Measurements from ENCODE around the gene KDM1B. TPM values are rescaled to one million over a fixed set of nuclear protein-coding genes. Genes with fewer than 3 reads are reported as not detected.
"Not testable (repeated sequence)": the region's sequence is repeated elsewhere in the genome, so short reads cannot be mapped to it uniquely, and the experiment has no call there.

KDM1B gene
- polyA plus RNA-seq, 1 donor, result 33.8 TPM

DNA sequence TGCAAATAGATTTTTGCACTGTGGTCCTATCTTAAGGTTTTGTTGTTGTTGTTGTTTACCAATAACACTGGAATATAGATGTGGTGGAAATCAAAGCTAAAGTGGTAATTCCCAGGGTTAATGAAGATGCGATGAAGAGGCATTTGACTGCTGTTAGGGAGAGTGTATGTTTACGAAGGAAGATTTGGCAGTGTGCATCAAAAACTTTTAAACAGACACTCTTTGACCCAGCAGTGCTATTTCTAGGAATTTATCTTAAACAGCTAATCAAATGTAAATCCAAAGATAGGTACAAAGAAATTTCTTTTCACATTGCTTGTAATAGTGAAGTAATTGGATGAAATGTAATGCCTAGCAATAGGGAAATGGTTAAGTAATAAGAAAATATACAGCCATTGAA is 34.0 kb downstream of the KDM1B start:
- DNase-seq, result no peak

DNA sequence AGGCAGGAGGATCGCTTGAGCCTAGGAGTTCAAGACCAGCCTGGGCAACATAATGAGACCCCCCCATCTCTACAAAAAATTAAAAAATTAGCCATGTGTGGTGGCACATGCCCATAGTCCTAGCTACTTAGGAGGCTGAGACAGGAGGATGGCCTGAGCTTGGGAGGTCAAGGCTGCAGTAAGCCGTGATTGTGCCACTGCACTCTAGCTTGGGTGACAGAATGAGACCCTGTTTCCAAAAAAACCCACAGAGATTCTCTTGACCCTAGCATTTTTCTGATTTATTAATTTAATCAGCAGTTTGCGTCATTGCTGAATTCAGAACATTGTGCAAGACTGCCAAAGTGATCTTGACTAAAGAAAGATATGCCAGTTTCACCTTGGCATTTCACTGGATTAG is 36.8 kb downstream of the KDM1B start:
- DNase-seq, result no peak

DNA sequence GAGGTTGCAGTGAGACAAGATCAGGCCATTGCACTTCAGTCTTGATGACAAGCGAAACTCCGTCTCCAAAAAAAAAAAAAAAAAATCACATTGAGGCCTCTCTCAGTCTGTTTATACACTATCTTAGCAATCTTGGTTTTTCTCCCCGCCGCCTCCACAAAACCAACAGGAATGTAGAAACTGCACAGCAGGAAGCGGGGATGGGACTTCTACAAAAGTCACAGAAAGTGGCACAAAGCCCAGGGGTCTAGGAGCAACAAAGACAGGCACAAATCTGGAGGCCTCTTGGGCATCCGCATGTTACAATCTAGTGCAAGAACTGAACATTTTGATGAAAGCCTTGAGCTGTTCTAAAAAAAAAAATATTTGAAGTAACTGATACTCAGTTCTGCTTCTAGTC is 48.6 kb downstream of the KDM1B start:
- no peak for DNase-seq

DNA sequence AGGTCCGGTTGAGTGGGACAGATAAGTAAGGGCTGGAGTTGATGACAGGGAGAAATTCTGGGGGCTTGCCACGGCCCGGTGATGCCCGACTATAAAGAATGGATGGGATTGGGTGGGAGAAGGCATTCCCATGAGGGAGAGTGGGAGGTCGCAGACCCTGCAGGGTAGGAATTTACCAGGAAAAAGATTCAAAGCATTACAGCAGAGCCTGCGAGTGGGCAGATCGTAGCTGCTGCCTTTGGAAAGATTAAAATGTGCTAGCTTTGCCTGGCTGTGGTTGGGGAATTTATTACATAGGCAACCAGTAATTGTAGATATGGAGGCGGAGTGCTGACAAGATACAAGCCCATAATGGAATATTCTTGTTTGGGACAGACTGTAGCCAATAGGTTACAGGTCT is 49.5 kb downstream of the KDM1B start:
- no peak for DNase-seq

DNA sequence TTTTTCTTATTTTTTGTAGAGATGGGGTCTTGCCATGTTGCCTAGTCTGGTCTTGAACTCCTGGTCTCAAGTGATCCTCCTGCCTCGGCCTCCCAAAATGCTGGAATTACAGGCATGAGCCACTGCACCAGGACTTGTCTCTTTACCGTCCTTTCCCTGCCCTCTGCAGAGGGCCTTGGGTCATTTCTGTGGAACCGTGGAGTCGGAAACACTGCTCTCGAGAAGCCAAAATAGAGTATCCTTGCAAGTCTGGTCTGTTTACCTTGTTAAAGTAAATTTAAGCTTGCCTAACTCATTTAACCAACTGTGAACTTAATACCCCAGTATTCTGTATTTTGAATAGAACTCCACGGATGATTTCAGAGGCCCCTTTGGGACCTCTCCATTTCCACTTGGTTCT is 51.4 kb downstream of the KDM1B start:
- DNase-seq, result no peak

DNA sequence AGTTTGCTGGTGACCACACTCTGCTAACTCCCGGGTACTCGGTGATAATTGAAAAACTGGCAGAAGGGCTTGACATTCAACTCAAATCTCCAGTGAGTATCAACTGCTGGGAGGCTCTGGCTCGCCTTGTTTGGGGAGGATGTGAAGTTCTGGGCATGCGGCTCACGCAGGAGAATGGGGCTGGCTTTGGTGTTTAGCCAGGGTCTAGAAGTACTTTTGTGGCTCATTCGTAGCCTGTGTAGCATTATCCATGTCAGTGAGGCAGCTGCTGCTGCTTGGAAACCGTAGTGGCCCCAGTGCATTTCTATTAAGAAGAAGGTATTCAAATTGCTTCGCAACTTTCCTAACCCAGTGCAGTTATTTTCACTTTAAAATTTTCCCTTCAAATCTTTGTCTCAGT is 52.2 kb downstream of the KDM1B start:
- DNase-seq, result no peak

DNA sequence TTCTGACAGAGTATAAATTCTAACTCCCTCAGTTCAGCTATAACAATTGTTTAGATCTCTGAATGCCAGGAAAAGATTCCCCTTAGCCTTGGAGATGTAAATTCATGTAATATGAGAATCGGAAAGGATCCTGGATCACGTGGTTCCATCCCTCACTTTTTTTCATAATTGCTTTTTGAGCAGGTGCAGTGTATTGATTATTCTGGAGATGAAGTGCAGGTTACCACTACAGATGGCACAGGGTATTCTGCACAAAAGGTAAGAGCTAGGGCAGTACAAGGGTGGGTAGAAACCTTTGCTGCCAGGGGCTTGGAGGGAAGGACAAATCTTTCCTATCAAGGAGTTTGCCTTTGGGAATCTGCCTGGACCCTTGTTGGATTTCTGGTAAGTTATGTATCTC is 52.7 kb downstream of the KDM1B start:
- DNase-seq, result no peak

DNA sequence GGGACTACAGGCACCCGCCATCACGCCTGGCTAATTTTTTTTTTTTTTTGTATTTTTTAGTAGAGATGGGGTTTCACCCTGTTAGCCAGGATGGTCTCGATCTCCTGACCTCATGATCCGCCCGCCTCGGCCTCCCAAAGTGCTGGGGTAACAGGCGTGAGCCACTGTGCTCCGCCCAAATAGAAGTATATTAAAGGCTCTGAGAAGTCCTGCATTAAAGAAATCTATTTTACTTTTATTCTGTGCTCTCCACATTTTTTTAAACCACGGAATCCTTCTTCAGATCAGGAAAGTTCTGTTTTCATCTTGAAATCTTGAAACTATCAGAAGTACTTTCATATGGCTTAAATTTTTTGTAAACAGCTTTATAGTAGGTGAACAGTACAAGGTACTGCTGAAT is 53.6 kb downstream of the KDM1B start:
- DNase-seq, result not testable (repeated sequence)

DNA sequence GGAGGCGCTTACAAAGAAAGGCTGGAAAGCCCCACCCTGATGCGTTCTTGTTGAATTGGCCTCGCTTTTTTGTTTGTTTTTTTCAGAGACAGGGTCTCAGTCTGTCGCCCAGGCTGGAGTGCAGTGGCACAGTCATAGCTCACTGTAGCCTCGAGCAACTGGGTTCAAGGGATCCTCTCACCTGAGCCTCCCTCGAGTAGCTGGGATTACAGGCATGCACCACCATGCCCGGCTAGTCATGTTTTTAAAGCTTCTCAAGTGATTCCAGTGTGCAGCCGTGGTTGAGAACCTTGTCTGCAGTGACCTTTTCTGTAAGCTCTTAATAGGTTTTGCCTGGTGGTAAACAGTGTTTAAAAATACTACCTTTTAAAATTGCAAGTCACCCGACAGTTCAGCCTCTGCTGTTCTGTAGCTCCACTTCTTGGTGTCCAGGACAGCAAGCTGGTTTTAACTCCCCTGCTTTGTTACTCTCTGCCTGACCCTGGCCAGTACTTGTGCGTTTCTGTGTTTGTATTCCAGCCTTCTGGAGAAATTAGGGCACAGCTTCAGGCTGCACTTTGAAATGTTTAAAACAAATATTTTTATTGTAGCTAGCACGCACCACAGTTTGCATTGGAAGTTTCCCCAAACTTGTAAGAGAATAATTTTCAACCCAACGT is 54.4 kb downstream of the KDM1B start:
- no peak for DNase-seq

DNA sequence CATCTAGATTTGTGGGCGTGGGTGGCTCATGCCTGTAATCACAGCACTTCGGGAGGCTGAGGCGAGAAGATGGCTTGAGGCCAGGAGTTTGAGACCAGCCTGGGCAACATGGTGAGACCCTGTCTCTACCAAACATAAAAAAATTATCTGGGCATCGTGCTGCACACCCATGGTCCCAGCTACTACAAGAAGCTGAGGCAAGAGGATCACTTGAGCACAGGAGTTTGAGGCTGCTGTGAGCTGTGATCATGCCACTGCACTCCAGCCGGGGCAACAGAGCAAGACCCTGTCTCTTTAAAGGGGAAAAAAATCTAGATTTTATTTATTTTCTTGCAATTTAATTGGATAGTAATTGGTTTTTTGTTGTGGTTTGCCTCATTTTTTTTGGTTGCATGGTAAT is 55.5 kb downstream of the KDM1B start:
- no peak for DNase-seq

DNA sequence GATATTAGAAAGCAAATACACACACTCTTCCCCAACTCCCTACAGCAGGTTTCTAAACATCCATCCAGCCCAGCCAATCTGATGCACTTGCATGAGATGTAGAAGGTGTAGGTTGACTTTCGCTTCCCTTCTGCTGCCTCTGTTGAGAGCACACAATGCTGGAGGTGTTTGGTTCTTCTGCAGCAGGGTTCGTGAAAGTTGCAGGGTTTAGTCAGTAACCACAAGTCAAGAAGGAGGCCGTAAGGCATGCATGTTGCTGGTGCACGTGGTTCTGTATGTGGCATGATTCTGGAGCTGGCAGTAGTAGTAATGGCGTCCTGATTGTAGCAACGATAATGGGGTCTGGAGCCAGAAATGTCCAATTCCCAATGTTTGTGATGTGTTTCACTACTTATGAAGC is 56.1 kb downstream of the KDM1B start:
- DNase-seq, result no peak

DNA sequence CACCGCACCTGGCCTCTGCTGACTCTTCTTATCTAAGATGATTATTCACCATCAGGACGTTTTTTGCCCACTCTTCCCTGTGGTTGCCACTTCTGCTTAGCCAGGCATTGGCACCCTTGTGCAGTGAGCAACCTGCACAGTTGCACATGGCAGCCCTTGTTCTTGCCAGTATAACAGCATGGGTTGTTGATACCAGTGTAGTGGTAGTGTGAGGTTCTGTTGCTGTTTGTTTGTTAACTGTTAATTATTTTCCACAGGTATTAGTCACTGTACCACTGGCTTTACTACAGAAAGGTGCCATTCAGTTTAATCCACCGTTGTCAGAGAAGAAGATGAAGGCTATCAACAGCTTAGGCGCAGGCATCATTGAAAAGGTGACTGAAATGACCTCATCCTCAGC is 57.0 kb downstream of the KDM1B start:
- no peak for DNase-seq

DNA sequence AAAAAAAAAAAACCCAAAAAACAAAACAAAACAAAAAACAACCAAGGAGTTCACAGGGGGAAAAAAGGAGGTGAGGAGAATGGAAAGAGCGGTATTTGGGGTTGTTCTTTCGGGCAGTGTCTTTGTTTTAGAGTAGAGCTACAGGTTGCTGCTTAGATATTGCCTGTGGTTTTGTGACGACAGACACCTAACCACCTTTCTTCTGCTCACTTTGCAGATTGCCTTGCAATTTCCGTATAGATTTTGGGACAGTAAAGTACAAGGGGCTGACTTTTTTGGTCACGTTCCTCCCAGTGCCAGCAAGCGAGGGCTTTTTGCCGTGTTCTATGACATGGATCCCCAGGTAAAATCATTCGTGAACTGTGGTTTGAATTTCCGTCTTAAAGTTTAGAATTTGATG is 58.2 kb downstream of the KDM1B start:
- DNase-seq, result no peak

DNA sequence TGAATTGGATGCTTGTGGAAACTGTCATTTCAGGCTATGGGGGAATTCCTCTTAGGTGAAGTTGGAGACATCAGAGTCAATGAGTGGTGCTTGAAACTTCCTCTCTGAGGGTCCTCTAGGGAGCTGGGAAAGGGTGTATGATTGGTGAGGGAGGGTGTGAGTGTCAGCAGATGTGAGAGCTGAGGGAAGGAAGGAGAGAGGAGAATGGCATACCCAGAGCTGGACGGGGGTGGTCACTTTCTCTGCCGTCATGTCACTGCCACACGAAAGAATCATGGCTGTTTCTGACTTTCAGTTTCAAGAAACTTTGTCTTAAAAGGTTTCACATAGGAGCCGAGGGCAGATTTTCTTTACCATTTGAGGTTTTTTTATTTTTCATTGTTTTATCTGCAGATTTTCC is 58.8 kb downstream of the KDM1B start:
- DNase-seq, result no peak

DNA sequence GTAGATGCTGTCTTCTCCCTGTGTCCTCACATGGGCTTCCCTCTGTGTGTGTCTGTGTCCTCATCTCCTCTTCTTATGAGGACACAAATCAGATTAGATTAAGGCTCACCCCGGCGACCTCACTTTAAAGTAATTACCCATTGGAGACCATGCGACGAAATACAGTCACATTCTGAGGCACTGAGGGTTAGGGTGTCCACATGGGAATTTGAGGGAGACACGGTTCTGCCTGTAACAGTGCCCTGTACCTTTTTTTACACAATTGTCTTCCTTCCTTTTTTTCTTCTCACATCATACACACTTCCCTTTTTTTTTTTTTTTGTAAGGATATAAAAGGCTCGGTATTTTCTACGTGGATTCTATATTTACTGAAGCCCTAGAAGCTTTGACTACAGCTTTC is 60.2 kb downstream of the KDM1B start:
- DNase-seq, result no peak

DNA sequence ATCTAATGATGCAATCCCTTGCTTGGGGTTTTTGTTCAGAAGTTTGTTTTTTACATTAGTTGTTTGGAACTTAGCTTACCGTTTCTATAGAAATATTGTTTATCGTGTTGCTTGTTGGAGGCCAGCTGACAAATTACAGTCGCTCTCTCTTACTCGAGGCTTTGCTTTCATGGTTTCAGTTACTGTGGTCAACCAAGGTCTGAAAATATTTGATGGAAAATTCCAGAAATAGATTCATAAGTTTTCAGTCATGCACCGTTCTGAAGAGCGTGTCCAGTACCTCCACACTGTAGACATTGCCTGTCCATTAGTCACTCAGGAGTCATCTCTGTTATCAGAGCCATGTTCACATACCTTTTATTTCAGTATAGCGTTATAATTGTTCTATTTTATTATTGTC is 61.2 kb downstream of the KDM1B start:
- DNase-seq, result no peak

DNA sequence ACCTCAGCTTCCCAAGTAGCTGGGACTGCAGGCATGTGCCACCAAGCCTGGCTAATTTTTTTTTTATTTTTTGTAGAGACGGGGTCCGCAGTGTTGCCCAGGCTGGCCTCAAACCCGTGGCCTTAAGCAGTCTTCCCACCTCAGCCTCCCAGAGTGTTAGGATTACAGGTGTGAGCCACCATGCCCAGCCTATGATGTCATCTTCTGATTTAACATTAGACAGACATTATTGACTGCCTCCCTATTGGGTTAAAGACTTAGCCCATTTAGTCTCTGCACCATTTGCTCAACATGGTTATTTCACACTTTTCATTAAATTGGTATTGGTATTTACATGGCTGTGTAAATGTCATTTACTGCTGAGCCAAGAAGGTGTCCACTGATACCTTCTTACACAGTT is 63.0 kb downstream of the KDM1B start:
- DNase-seq, result no peak

DNA sequence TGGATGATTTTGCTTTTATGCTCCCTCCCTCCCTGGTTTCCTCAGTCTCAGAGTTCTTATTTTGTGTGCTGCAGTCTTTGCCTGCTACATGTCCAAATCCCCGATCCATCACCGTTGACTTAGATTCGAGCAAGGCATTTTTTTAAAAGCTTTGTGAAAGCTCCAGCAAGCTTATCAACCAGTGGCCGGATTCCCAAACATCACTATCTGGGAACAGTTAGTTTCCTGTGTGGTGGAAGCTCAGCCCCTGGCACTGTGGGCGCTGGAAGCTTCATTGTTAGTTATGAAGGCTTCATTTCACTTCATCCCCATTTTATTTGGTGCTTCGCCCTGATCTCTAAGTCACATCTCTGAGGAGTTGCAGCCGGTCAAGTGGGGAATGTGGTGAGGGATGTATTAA is 64.4 kb downstream of the KDM1B start:
- no peak for DNase-seq

DNA sequence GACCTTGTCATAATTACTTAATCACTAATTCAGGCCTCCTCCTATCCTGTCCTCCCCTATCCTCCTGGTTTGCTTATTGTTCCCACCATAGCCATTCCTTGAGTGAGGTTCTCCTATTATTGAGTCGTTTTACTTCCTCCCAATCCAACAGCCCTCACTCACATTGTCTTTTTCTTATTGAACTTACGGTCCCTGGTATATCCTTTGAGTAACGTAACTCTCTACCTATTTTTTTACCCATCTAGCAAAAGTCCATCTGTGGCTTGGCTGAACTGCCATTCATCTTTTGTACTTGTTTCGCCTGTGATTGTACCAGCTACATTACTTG is 66.0 kb downstream of the KDM1B start:
- no peak for DNase-seq

DNA sequence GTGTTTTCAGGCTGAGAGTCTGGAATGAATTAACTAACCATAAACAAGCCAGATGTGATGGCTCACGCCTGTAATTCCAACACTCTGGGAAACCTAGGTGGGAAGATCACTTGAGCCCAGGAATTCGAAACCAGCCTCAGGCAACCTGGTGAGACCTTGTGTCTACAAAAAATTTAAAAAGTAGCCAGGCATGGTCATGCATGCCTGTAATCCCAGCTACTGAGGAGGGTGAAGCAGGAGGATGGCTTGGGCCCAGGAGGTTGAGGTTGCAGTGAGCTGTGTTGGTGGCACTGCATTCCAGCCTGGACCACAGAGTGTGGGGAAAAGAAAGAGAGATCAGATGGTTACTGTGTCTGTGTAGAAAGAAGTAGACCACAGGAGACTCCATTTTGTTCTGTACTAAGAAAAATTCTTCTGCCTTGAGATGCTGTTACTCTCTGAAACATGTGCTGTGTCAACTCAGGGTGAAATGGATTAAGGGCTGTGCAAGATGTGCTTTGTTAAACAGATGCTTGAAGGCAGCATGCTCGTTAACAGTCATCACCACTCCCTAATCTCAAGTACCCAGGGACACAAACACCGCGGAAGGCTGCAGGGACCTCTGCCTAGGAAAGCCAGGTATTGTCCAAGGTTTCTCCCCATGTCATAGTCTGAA is 71.4 kb downstream of the KDM1B start:
- DNase-seq, result not testable (repeated sequence)

DNA sequence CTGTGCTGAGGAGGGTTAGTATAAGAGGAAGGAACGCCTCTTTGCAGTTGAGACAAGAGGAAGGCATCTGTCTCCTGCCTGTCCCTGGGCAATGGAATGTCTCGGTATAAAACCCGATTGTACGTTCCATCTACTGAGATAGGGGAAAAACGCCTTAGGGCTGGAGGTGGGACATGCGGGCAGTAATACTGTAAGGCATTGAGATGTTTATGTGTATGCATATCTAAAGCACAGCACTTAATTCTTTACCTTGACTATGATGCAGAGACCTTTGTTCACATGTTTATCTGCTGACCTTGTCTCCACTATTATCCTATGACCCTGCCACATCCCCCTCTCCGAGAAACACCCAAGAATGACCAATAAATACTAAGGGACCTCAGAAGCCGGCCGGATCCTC is 71.9 kb downstream of the KDM1B start:
- DNase-seq, result not testable (repeated sequence)

DNA sequence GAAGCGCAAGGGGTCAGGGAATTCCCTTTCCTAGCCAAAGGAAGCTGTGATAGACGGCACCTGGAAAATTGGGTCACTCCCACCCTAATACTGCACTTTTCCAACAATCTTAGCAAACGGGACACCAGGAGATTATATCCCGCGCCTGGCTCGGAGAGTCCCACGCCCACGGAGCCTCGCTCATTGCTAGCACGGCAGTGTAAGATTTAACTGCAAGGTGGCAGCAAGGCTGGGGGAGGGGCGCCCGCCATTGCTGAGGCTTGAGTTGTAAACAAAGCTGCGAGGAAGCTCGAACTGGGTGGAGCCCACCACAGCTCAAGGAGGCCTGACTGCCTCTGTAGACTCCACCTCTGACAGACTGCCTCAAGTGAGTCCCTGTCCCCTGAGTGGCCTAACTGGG is 73.4 kb downstream of the KDM1B start:
- not testable (repeated sequence) for DNase-seq

DNA sequence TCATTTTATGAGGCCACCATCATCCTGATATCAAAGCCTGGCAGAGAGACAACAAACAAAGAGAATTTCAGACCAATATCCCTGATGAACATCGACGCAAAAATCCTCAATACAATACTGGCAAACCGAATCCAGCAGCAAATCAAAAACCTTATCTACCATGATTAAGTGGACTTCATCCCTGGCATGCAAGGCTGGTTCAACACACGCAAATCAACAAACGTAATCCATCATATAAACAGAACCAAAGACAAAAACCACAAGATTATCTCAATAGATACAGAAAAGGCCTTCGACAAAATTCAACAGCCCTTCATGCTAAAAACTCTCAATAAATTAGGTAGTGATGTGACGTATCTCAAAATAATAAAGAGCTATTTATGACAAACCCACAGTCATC is 76.6 kb downstream of the KDM1B start:
- DNase-seq, result not testable (repeated sequence)

DNA sequence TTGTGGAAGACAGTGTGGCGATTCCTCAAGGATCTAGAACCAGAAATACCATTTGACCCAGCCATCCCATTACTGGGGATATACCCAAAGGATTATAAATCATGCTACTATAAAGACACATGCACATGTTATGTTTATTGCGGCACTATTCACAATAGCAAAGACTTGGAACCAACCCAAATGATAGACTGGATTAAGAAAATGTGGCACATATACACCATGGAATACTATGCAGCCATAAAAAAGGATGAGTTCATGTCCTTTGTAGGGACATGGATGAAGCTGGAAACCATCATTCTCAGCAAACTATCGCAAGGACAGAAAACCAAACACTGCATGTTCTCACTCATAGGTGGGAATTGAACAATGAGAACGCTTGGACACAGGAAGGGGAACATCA is 78.5 kb downstream of the KDM1B start:
- DNase-seq, result not testable (repeated sequence)

DNA sequence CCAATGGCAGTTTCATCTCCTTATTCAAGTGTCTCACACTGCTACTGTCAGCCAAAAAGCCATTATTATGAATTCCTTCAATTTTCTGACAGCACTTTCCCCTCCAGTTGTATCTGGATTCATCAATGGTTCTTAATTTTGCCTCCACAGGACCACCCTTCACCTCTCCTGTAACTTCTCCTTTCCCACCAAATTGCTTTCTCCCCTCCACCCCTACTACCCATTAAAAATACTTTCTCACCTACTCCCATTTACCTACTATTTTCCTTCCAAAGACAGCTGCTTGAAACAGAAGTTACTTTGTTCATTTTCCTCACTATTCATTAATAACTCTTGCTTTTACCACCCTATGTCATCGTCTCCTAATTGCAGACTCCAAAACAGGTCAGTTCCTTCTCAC is 79.3 kb downstream of the KDM1B start:
- DNase-seq, result no peak

Measured in hindlimb muscle (tissue), 1 donor.